ENCODE results near the gene TNRC6C. TPM values are rescaled to one million over a fixed set of nuclear protein-coding genes. Genes with fewer than 3 reads are reported as not detected.
A peak's percentile ranks its signal among the peaks of the same experiment; 100 is the strongest.

Gene TNRC6C
- total and polyA plus RNA-seq, 2 of the 13 experiments (the other 11 are each of a cell fraction or from before 2014, with no cell fraction given) = 0.66 to 4.9 TPM

GRCh38 chr17:78137392-78138203, 179.1 kb downstream of the TNRC6C start (continued):
- TF ChIP-seq ZNF512B (CRISPR knock-in tag; IDR thresholded peaks at IDR 0.05; ENCODE audit: borderline replicate concordance) (no peak), AGO1 (IDR thresholded peaks at IDR 0.05; ENCODE audit: low read depth, low read length, poor library complexity, severe bottlenecking) (no peak), ZC3H13 (CRISPR knock-in tag; IDR thresholded peaks at IDR 0.05) (peak; percentile 74; the same call in 1 of the 2 replicates), SMAD3 (CRISPR knock-in tag; IDR thresholded peaks at IDR 0.05) (no peak), CBX5 (CRISPR knock-in tag; IDR thresholded peaks at IDR 0.05; ENCODE audit: borderline replicate concordance) (peak; percentile 13; the same call in 1 of the 2 replicates), HNRNPH1 (optimal IDR thresholded peaks at IDR 0.05; ENCODE audit: low read depth, low read length) (no peak), FOXJ3 (CRISPR knock-in tag; IDR thresholded peaks at IDR 0.05; ENCODE audit: borderline replicate concordance) (no peak), BHLHE40 (IDR thresholded peaks at IDR 0.05; ENCODE audit: low read length) (no peak), ZBTB46 (CRISPR knock-in tag; IDR thresholded peaks at IDR 0.05; ENCODE audit: borderline replicate concordance) (0 out of 2 replicates have a peak, but pooled peaks have one; percentile 49), ZNF292 (CRISPR knock-in tag; IDR thresholded peaks at IDR 0.05; ENCODE audit: borderline replicate concordance, low read depth) (no peak), ZNF382 (CRISPR knock-in tag; IDR thresholded peaks at IDR 0.05; ENCODE audit: borderline replicate concordance) (no peak), TFE3 (CRISPR knock-in tag; IDR thresholded peaks at IDR 0.05) (no peak), ZNF576 (CRISPR knock-in tag; IDR thresholded peaks at IDR 0.05) (peak; percentile 50; the same call in 1 of the 2 replicates), ZNF770 (CRISPR knock-in tag; IDR thresholded peaks at IDR 0.05) (peak; percentile 28; the same call in 1 of the 2 replicates), ZFX (CRISPR knock-in tag; IDR thresholded peaks at IDR 0.05; ENCODE audit: low read depth) (peak; percentile 36; the same call in 1 of the 2 replicates), DNMT3B (CRISPR knock-in tag; conservative IDR thresholded peaks at IDR 0.05) (no peak), ZKSCAN8 (CRISPR knock-in tag; IDR thresholded peaks at IDR 0.05; ENCODE audit: borderline replicate concordance) (no peak), ZBTB43 (CRISPR knock-in tag; conservative IDR thresholded peaks at IDR 0.05) (no peak)
